Measurements from ENCODE around the gene CLEC4G. TPM values are rescaled to one million over a fixed set of nuclear protein-coding genes. Genes with fewer than 3 reads are reported as not detected.

Gene CLEC4G
- polyA plus RNA-seq, 1 donor (not counting 4 experiments of a cell fraction or from before 2014, with no cell fraction given), result not detected

GRCh38 chr19:7692417-7693088 is 39.4 kb downstream of the CLEC4G start:
- DNase-seq (ENCODE audit: low read depth, low spot score) (no peak), FAIRE-seq (no peak)
- Histone ChIP-seq H3K4me2 (ENCODE audit: control insufficient read depth, extremely low read depth, insufficient read depth, low read depth, low read length) (no peak overlapping the region), H3K27me3 (ENCODE audit: control insufficient read depth, extremely low read depth, insufficient read depth, low read length) (peaks cover 3% of the 10 kb centered on the region), H3K4me1 (ENCODE audit: control insufficient read depth, extremely low read depth, insufficient read depth, low read length) (no peaks in the 10 kb centered on the region), H2AFZ (ENCODE audit: control insufficient read depth, low read length) (no peak overlapping the region), H3K9ac (ENCODE audit: control insufficient read depth, extremely low read depth, insufficient read depth, low read length) (no peak overlapping the region), H3K9me3 (ENCODE audit: control insufficient read depth, low read depth, low read length) (peaks cover 3% of the 10 kb centered on the region), H3K79me2 (ENCODE audit: control insufficient read depth, insufficient read depth, low read length) (no peaks in the 10 kb centered on the region), H3K27ac (ENCODE audit: control insufficient read depth, insufficient read depth, low read length) (no peak overlapping the region), H3K4me3 (ENCODE audit: control insufficient read depth in 2 of 3, extremely low read depth in 1 of 3, insufficient read depth in 2 of 3, low read depth in 1 of 3, low read length in 3 of 3) (no peak overlapping the region), H3K9me1 (ENCODE audit: control insufficient read depth, extremely low read depth, insufficient read depth, low read length) (no peaks in the 10 kb centered on the region), H3K36me3 (ENCODE audit: control insufficient read depth in 2 of 2, extremely low read depth in 1 of 2, insufficient read depth in 2 of 2, low read length in 2 of 2) (no peaks in the 10 kb centered on the region), H4K20me1 (ENCODE audit: control insufficient read depth, extremely low read depth, insufficient read depth, low read length) (no peaks in the 10 kb centered on the region)
- TF ChIP-seq CTCF (optimal IDR thresholded peaks at IDR 0.05 in 1 of 3, IDR thresholded peaks at IDR 0.05 in 1 of 3, conservative IDR thresholded peaks at IDR 0.05 in 1 of 3; ENCODE audit: extremely low read depth in 1 of 3, insufficient read depth in 2 of 3, low read length in 3 of 3) (no peak), EZH2 (IDR thresholded peaks at IDR 0.05; ENCODE audit: low read length) (no peak)
- dilution Hi-C loops (cut with MboI; ENCODE audit: extremely low pct_ligation_motif_present, low sequenced_read_pairs), result no loop called here

- no peak for FAIRE-seq
- no peak overlapping the region for H3K9ac ChIP-seq (ENCODE audit: control insufficient read depth, extremely low read depth, insufficient read depth, low read length)
- H2AFZ ChIP-seq (ENCODE audit: control insufficient read depth, low read length), result no peak overlapping the region
Observed at GRCh38 chr19:7691497-7691896, 40.4 kb downstream of the CLEC4G start.

More at GRCh38 chr19:7691497-7691896, 40.4 kb downstream of the CLEC4G start:
- Histone ChIP-seq H3K9me1 (ENCODE audit: control insufficient read depth, extremely low read depth, insufficient read depth, low read length) (no peaks in the 10 kb centered on the region), H3K4me1 (ENCODE audit: control insufficient read depth, extremely low read depth, insufficient read depth, low read length) (no peaks in the 10 kb centered on the region), H3K36me3 (ENCODE audit: control insufficient read depth in 2 of 2, extremely low read depth in 1 of 2, insufficient read depth in 2 of 2, low read length in 2 of 2) (no peaks in the 10 kb centered on the region), H3K27ac (ENCODE audit: control insufficient read depth, insufficient read depth, low read length) (no peak overlapping the region), H3K4me2 (ENCODE audit: control insufficient read depth, extremely low read depth, insufficient read depth, low read depth, low read length) (no peak overlapping the region), H3K79me2 (ENCODE audit: control insufficient read depth, insufficient read depth, low read length) (no peaks in the 10 kb centered on the region), H3K4me3 (ENCODE audit: control insufficient read depth in 2 of 3, extremely low read depth in 1 of 3, insufficient read depth in 2 of 3, low read depth in 1 of 3, low read length in 3 of 3) (no peak overlapping the region), H3K9me3 (ENCODE audit: control insufficient read depth, low read depth, low read length) (peaks cover 3% of the 10 kb centered on the region), H4K20me1 (ENCODE audit: control insufficient read depth, extremely low read depth, insufficient read depth, low read length) (no peaks in the 10 kb centered on the region), H3K27me3 (ENCODE audit: control insufficient read depth, extremely low read depth, insufficient read depth, low read length) (no peaks in the 10 kb centered on the region)
- DNase-seq (ENCODE audit: low read depth, low spot score), result no peak
- dilution Hi-C loops (cut with MboI; ENCODE audit: extremely low pct_ligation_motif_present, low sequenced_read_pairs), result no loop called here
- TF ChIP-seq EZH2 (IDR thresholded peaks at IDR 0.05; ENCODE audit: low read length), result no peak
- TF ChIP-seq CTCF (optimal IDR thresholded peaks at IDR 0.05 in 1 of 3, IDR thresholded peaks at IDR 0.05 in 1 of 3, conservative IDR thresholded peaks at IDR 0.05 in 1 of 3; ENCODE audit: extremely low read depth in 1 of 3, insufficient read depth in 2 of 3, low read length in 3 of 3), result no peak

Measured in keratinocyte (primary cell).